HCT116 (cell line): ENCODE results near the gene CSF3R. TPM values are rescaled to one million over a fixed set of nuclear protein-coding genes. Genes with fewer than 3 reads are reported as not detected.

ENCODE experiments used
- ATAC-seq: fragments of 200-7000 bp; cut with Tn5 transposase; 2 replicates; pipeline ENCODE4 v1.9.1; 2020; ENCODE audit warnings: mild to moderate bottlenecking, moderate library complexity
- BruUV-seq: library from RNA; stranded (reverse); fragments of 400-500 nt; replicated peaks from 2 replicates; lab custom pipeline; 2021; lab: Mats Ljungman, UMichigan
- CTCF ChIA-PET: fragments of 300-600 bp; sonication (Branson Sonifier 250); formaldehyde crosslinking; loops from one replicate; lab custom pipeline; 2021; ENCODE audit warnings: antibody characterized with exemption; lab: Charles Lee
- POLR2A ChIA-PET: fragments of 300-600, 350-600 bp; sonication (Branson Sonifier 250); formaldehyde crosslinking; loops from one replicate; lab custom pipeline; 2021; ENCODE audit warnings: antibody characterized with exemption; lab: Charles Lee
- RAD21 ChIA-PET, 2 experiments: fragments of 300-600 bp; sonication (Branson Sonifier 250); formaldehyde crosslinking; loops; one replicate each; lab custom pipeline; 2023; ENCODE audit warnings: low total read pairs in 2 of 2; ENCODE audit not compliant: uncharacterized antibody in 2 of 2, unreplicated experiment in 2 of 2, low non-redundant PET in 1 of 2; lab: Charles Lee
- DNase-seq: peaks from one replicate; pipeline ENCODE4 v3.0.0-alpha.2; 2010; ENCODE audit warnings: low read depth, low spot score
- H2AFZ ChIP-seq: fragments of 200-600 bp; shearing (Covaris generic), sonication (generic); 2 replicates; pipeline ENCODE4 v1.6.1; 2017; ENCODE audit warnings: low read depth, mixed run types, mixed read lengths, antibody characterized with exemption, low read length; ENCODE audit not compliant: poor library complexity, severe bottlenecking
- H3K27ac ChIP-seq: 2 replicates; pipeline ENCODE4 v1.5.1; 2012; ENCODE audit warnings: low read depth, low read length
- H3K27me3 ChIP-seq: fragments of 200-600 bp; sonication (generic); 2 replicates; pipeline ENCODE4 v1.6.1; 2016; ENCODE audit warnings: mixed run types, low read length, mixed read lengths; ENCODE audit not compliant: insufficient read depth
- H3K36me3 ChIP-seq, 2 experiments: fragments of 200-500 bp in 1 of 2; fragments of 200-600 bp in 1 of 2; sonication (Bioruptor generic) in 1 of 2; sonication (generic) in 1 of 2; 2 replicates each; pipeline versions ENCODE4 v1.5.1 to v1.6.1; 2014 to 2016; ENCODE audit warnings: low read length in 2 of 2, inconsistent platforms in 1 of 2, mixed read lengths in 1 of 2, mixed run types in 1 of 2; ENCODE audit not compliant: insufficient read depth in 2 of 2, control insufficient read depth in 1 of 2
- H3K4me1 ChIP-seq, 2 experiments: fragments of 200-600 bp in 1 of 2; sonication (generic) in 1 of 2; 2 replicates each; pipeline versions ENCODE4 v1.5.1 to v1.6.1; 2012 to 2017; ENCODE audit warnings: low read length in 2 of 2, inconsistent platforms in 1 of 2, mild to moderate bottlenecking in 1 of 2, mixed read lengths in 1 of 2, mixed run types in 1 of 2, moderate library complexity in 1 of 2; ENCODE audit not compliant: insufficient read depth in 2 of 2, control insufficient read depth in 1 of 2
- H3K4me2 ChIP-seq: fragments of 200-600 bp; sonication (generic); 2 replicates; pipeline ENCODE4 v1.6.1; 2017; ENCODE audit warnings: mixed run types, low read length, mixed read lengths
- H3K4me3 ChIP-seq, 2 experiments: fragments of 200-600 bp in 1 of 2; sonication (generic) in 1 of 2; replicated peaks in 1 of 2; 2 replicates each; pipeline ENCODE4 v1.5.1; 2011 to 2016; ENCODE audit warnings: low read length in 2 of 2, control low read depth in 1 of 2, low read depth in 1 of 2, mild to moderate bottlenecking in 1 of 2, mixed read lengths in 1 of 2, mixed run types in 1 of 2
- H3K79me2 ChIP-seq: fragments of 200-600 bp; sonication (generic); 2 replicates; pipeline ENCODE4 v1.6.1; 2017; ENCODE audit warnings: mild to moderate bottlenecking, mixed run types, low read length, moderate library complexity, mixed read lengths; ENCODE audit not compliant: insufficient read depth
- H3K9ac ChIP-seq: fragments of 200-600 bp; sonication (generic); 2 replicates; pipeline ENCODE4 v1.6.1; 2016; ENCODE audit warnings: low read length, mixed read lengths
- H3K9me2 ChIP-seq: fragments of 200-600 bp; sonication (generic), shearing (Covaris generic); 2 replicates; pipeline ENCODE4 v1.6.1; 2017; ENCODE audit warnings: mixed run types, mild to moderate bottlenecking, moderate library complexity; ENCODE audit not compliant: insufficient read depth
- H3K9me3 ChIP-seq, 2 experiments: fragments of 200-500 bp in 1 of 2; fragments of 200-600 bp in 1 of 2; sonication (Bioruptor generic) in 1 of 2; sonication (generic) in 1 of 2; 2 replicates each; pipeline ENCODE4 v1.6.1; 2014 to 2017; ENCODE audit warnings: low read length in 2 of 2, mixed read lengths in 2 of 2, inconsistent platforms in 1 of 2, low read depth in 1 of 2, mild to moderate bottlenecking in 1 of 2, mixed run types in 1 of 2, moderate library complexity in 1 of 2; ENCODE audit not compliant: control insufficient read depth in 1 of 2, insufficient read depth in 1 of 2
- H4K20me1 ChIP-seq: fragments of 200-600 bp; sonication (generic), shearing (Covaris generic); 2 replicates; pipeline ENCODE4 v1.6.1; 2017; ENCODE audit warnings: mixed run types, mild to moderate bottlenecking, moderate library complexity; ENCODE audit not compliant: insufficient read depth
- CBX3 ChIP-seq: IDR thresholded peaks from 2 replicates; pipeline ENCODE4 v1.6.1; 2012; ENCODE audit warnings: low read depth
- CEBPB ChIP-seq: IDR thresholded peaks from 2 replicates; pipeline ENCODE4 v1.6.1; 2012; ENCODE audit warnings: low read depth
- CTCF ChIP-seq, 3 experiments: fragments of 200-600 bp in 1 of 3; sonication (generic) in 1 of 3; IDR thresholded peaks in 2 of 3; conservative IDR thresholded peaks in 1 of 3; 2 replicates each; pipeline ENCODE4 v1.5.1; 2012 to 2017; ENCODE audit warnings: low read depth in 2 of 3, low read length in 2 of 3, antibody characterized with exemption in 1 of 3, borderline replicate concordance in 1 of 3, control low read depth in 1 of 3, mild to moderate bottlenecking in 1 of 3, mixed read lengths in 1 of 3, mixed run types in 1 of 3, moderate library complexity in 1 of 3; ENCODE audit not compliant: insufficient read depth in 1 of 3
- ELF1 ChIP-seq: IDR thresholded peaks from 2 replicates; pipeline ENCODE4 v1.6.1; 2012; ENCODE audit warnings: low read depth, borderline replicate concordance
- EZH2 ChIP-seq: fragments of 200-600 bp; sonication (generic); IDR thresholded peaks from 2 replicates; pipeline ENCODE4 v1.6.1; 2017; ENCODE audit warnings: antibody characterized with exemption, mixed run types
- EZH2phosphoT487 ChIP-seq: fragments of 200-600 bp; IDR thresholded peaks from 2 replicates; pipeline ENCODE4 v1.6.1; 2018; ENCODE audit warnings: antibody characterized with exemption, borderline replicate concordance
- FOSL1 ChIP-seq: IDR thresholded peaks from 2 replicates; pipeline ENCODE4 v1.6.1; 2012; ENCODE audit warnings: low read depth
- MAX ChIP-seq: IDR thresholded peaks from 2 replicates; pipeline ENCODE4 v1.6.1; 2012
- POLR2A ChIP-seq: IDR thresholded peaks from 2 replicates; pipeline ENCODE4 v1.7.0; 2011; ENCODE audit warnings: borderline replicate concordance; ENCODE audit not compliant: insufficient read depth, insufficient read length; ENCODE audit errors: extremely low read depth
- POLR2AphosphoS5 ChIP-seq: IDR thresholded peaks from 2 replicates; pipeline ENCODE4 v1.6.1; 2011; ENCODE audit warnings: mild to moderate bottlenecking, low read depth, low read length, moderate library complexity
- REST ChIP-seq: IDR thresholded peaks from 2 replicates; pipeline ENCODE4 v1.6.1; 2012; ENCODE audit warnings: low read depth
- SIN3A ChIP-seq: IDR thresholded peaks from 2 replicates; pipeline ENCODE4 v1.6.1; 2012; ENCODE audit warnings: low read depth
- SP1 ChIP-seq: IDR thresholded peaks from 2 replicates; pipeline ENCODE4 v1.6.1; 2012; ENCODE audit warnings: low read depth
- SRF ChIP-seq: IDR thresholded peaks from 2 replicates; pipeline ENCODE4 v1.6.1; 2012; ENCODE audit warnings: low read depth
- TCF7L2 ChIP-seq: IDR thresholded peaks from 2 replicates; pipeline ENCODE4 v1.7.0; 2011; ENCODE audit warnings: borderline replicate concordance, inconsistent platforms; ENCODE audit not compliant: insufficient read depth, insufficient read length; ENCODE audit errors: extremely low read depth
- ZBTB33 ChIP-seq: IDR thresholded peaks from 2 replicates; pipeline ENCODE4 v1.6.1; 2011; ENCODE audit warnings: mild to moderate bottlenecking, low read length, moderate library complexity; ENCODE audit not compliant: insufficient replicate concordance; ENCODE audit errors: extremely low read depth
- intact Hi-C: fragments of 100-400 bp; cut with micrococcal nuclease; formaldehyde crosslinking; loops from 2 replicates; pipeline ENCODE4 v1.10.0; 2022
- total RNA-seq: library from RNA; stranded (reverse); gene quantifications from one replicate; pipeline ENCODE4 v1.2.1, GENCODE V29; 2021; ENCODE audit not compliant: unreplicated experiment

The CSF3R gene
- total RNA-seq, 1 experiment from 2014 or later: 0.32 TPM

DNA sequence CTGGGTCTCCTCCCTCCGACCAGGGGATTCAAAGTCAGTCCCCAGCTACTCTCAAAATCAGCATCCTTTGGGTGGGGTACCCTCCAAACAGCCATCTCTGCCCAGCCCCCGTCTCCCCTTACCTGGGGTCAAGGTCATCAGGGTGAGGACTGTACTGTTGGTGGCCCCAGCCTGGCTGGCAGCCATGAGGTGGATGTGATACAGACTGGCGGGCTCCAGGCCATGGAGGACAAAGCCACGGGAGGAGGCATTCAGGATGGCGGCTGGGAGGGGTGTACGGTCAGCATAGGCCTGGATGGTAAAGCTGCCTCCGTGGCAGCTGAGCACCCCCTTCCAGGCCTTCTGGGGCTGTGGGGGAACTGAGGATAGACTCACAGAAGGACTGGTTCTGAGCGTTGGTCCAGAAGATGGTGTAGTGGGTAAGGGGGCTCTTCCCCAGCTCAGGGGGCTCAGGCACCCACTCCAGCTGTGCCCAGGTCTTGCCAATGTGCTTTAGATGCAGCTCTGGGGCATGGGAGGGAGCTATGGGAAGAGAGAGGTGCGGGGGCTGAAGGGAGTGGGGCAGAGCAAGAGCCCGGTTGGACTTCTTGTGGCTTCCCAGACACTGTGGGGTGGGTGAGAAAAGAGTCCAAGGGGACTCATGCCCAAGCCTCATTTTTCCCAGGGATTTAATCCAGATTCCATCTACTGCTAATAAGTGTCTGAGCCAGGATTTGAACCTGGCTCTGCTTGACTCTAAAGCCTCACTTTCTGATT lies 14.8 kb downstream of the CSF3R start (continued):
- TF ChIP-seq ZBTB33 (no peak), SRF (no peak), EZH2phosphoT487 (no peak), SP1 (no peak), CBX3 (no peak), SIN3A (no peak), CEBPB (no peak)

GRCh38 chr1:36467027-36467410 lies 15.7 kb downstream of the CSF3R start:
- BruUV-seq: no TSS peak
- POLR2A ChIA-PET: no interaction called here

More at GRCh38 chr1:36467027-36467410, 15.7 kb downstream of the CSF3R start:
- Histone ChIP-seq H3K4me3 (no peak overlapping the region), H3K9me2 (no peaks in the 10 kb centered on the region), H3K79me2 (peaks cover 21% of the 10 kb centered on the region), H3K4me2 (no peak overlapping the region), H4K20me1 (no peaks in the 10 kb centered on the region), H3K4me1 (peaks cover 11 to 25% of the 10 kb centered on the region in 2 experiments), H2AFZ (no peak overlapping the region), H3K9ac (no peak overlapping the region), H3K27me3 (no peaks in the 10 kb centered on the region), H3K9me3 (no peaks in the 10 kb centered on the region), H3K36me3 (peaks cover 0 to 4% of the 10 kb centered on the region in 2 experiments; a peak in 1 of 4 replicates), H3K27ac (no peak overlapping the region)
- ATAC-seq (no peak), DNase-seq (no peak)
- CTCF ChIA-PET: no interaction called here
- intact Hi-C loops: no loop called here
- TF ChIP-seq SIN3A: no peak
- no peak for TF ChIP-seq POLR2AphosphoS5
- no peak for TF ChIP-seq EZH2phosphoT487
- no peak for TF ChIP-seq POLR2A
- TF ChIP-seq FOSL1: no peak
- no peak for TF ChIP-seq CTCF (IDR thresholded peaks at IDR 0.05 in 2 of 3, conservative IDR thresholded peaks at IDR 0.05 in 1 of 3; ENCODE audit: borderline replicate concordance in 1 of 3, insufficient read depth in 1 of 3, low read depth in 2 of 3, low read length in 2 of 3)
- no peak for TF ChIP-seq SRF
- TF ChIP-seq MAX: no peak
- no peak for TF ChIP-seq CBX3
- TF ChIP-seq EZH2: no peak
- no peak for TF ChIP-seq ELF1
- no peak for TF ChIP-seq TCF7L2
- TF ChIP-seq REST: no peak
- RAD21 ChIA-PET: no interaction called here
